Measurements from ENCODE around the gene RIPK4.
"Not testable (repeated sequence)": the region's sequence is repeated elsewhere in the genome, so short reads cannot be mapped to it uniquely, and the experiment has no call there.

RIPK4 gene

GRCh38 chr21:41739936-41740335, 26.9 kb downstream of the RIPK4 start:
- no peak for DNase-seq (ENCODE audit: low read depth in 2 of 3, low spot score in 2 of 3)

- DNase-seq (ENCODE audit: low read depth in 2 of 3, low spot score in 2 of 3) = no peak
Observed at GRCh38 chr21:41739011-41739410, 27.8 kb downstream of the RIPK4 start.

DNA sequence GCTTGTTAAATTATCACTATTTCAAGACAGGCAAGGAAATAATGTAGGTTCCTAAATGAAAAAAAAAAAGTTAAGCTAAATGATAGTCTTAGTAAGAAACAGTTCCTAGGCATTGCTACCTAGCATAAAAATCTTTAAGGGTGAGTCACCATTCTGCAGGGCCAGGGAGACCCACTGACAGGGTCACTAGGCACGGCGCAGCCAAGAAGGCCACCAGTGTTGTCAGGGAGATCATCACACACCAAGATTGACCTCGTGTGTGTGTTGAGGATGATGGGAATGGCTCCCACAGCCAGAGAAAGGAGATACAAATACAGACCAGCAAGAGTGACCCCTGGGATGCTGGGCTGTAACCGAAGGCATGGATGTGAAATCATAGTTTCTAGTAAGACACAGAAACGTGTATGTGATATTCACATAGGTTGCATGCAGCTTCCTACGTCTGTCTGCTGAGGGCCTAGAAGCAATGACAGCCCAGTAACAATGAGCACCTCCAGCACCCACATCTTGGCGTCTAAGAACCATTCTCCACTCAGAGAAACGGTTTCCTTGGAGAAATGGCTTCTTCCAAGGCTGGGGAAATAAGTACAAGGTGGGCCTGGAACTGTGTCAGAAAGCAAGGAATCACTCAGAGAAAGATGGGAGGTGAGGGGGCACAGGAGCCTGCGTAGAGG, 29.1 kb downstream of the RIPK4 start:
- DNase-seq (ENCODE audit: low read depth in 2 of 3, low spot score in 2 of 3) = no peak

DNA sequence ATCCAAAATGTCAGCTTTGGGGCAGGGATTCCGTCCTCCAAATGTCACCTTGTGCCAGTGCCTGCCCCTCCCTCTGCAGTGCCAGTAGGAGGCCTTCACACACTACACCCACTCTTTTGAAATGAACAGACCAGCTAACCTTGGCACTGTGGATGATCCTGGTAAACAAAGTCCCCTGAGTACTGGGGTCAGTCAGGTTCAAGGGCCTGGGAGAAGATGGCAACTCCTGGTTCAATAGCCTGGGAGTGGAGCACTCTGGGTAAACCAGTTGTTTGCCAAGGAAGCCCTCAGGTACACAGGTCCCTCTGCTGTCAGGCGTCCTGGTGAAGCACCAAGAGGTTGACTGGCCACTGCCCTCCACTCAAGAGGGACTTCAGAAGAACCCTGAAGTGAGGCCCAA, 30.4 kb downstream of the RIPK4 start:
- DNase-seq (ENCODE audit: low read depth in 2 of 3, low spot score in 2 of 3) = no peak

DNA sequence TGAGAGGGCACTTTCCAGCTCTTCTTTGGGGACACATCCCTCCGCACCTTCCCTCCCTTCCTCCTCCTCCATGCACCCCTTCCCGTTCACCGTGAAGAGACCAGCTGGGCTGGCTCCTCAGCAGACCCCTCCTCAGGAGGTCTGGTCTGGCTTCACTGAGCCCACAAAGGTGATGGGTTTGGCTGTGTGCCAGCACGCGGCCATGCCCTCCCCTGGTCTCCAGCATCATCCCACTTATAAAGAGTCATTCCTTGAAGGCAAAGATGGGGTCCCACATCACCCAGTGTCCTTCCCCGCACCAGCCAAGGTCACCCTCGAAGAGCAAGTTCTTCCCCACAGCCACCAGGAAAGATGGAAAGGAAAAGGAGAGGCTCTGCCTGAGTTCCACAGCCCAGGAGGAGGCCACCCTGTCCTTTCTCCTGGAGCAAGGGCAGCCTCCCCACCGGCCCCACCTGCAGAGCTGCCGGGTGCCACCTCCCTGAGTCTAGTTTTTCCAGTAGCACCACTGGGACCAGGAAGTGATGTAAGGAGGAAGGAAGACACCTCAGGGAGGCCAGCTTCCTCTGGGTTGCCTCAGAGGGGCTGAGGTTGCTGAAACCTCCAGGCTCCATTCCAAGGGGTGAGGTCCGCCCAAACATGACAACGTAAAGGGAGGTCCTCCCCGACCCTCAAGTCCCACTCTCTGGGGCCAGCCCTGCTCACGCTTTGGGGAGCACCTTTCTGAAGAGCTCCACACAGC, 32.7 kb downstream of the RIPK4 start:
- no peak for DNase-seq (ENCODE audit: low read depth in 2 of 3, low spot score in 2 of 3)

DNA sequence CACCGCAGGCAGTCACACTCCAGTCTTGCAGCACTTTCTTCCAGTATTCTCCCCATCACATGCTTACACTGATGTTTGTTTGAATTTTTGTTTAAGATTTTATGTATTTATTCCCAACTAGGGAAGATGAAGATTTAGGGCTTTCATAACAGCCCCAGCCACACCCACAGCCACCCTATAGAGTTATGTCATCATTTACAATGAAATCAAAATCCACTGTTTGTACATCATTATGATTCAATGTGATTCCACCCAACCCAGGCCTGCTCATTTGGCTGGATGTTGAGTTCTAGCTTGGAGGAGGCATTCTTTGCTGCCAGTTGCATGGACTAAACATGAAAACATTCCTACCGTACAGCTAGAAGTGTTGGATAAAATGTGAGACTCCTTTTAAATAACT, 35.8 kb downstream of the RIPK4 start:
- DNase-seq (ENCODE audit: low read depth in 2 of 3, low spot score in 2 of 3) = no peak

DNA sequence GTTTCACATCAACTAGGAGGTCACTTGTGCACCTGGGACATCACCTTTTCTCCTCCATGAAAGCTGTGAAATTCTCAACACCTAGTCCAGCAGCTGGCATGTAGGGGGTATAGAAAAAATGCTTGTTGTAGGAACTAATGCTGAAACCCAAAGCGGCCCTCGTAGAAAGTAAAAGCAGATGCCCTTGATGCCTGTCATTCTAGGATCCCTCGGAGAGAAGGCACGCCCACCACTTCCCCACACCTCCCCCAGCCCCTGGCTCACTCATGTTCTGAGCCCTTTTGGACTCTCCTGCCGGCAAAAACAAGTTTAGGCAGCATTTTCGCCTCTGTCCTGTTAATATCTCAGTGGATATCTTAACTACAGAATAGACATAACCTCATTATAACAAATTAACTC, 36.5 kb downstream of the RIPK4 start:
- DNase-seq (ENCODE audit: low read depth in 2 of 3, low spot score in 2 of 3) = no peak

DNA sequence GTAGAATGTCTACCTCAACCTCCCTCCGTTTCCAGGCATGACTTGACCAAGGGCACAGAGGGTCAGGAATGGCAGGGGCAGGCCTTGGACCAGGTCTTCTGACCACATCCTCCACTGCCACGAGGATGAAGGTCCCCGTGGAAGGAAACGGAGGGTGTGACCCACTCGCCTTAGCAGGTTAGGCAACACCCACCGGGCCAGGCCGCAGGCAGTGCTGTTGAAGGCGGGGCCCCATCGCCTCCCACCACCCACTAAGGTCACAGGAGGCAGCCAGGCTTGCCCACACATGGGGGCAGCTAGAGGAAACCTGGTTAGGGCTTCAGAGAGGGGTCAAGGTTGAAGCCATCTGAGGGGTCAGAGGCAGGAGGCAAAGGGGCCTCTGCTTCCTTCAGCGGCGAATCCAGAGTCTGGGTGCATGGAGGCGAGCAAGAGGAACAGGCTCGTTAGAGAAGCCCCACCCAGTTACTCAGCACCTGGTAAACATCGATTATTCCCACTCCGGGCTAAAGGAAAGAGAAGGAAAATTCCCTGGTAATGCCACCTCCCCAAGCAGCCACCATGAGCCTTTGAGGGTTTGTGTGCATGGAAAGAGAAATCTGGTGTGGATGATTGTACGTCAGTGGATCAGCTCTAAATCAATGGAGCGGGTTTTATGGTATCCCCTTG, 37.0 kb downstream of the RIPK4 start:
- DNase-seq (ENCODE audit: low read depth in 2 of 3, low spot score in 2 of 3) = no peak

GRCh38 chr21:41727784-41728763, 38.8 kb downstream of the RIPK4 start:
- no peak for DNase-seq (ENCODE audit: low read depth in 2 of 3, low spot score in 2 of 3)

DNA sequence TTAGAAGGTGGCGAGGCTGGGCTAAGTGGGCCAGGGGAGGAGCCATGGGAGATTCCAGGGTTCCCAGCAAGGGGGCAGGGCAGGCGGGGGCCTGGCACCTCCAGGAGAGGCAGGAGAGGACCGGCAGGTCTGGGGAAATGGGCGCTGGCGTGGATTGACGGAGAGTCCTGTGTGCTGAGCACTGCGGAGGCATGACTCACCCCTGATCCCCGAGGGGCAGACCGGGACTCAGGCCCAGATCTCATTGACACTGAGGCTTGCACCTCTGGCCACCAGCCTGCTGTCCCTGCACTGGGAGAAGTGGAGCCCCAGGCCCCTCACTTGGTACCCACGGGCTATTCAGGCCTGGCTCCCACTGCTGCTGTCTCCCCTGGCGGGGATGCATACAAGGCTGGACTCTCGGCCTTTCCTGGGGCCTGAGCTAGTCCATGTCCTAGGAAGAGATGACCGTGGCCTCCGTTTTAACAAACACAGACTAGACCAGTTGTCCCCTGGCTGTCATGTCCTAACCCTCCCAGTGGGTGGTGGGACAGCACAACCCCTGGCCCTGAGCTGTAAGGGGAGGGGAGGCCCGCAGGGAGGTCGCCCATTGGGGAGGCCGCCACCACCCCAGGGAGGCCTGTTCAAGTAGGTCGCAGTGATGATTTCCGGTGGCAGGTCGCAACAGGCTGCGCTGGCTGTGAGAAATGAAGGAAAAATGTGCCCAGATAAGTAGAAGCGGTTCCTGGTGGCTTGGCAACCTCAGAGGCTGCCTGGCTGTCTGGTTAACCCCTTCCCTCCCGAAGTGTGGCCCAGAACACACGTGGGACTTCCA, 39.7 kb downstream of the RIPK4 start:
- DNase-seq (ENCODE audit: low read depth in 2 of 3, low spot score in 2 of 3) = no peak

- DNase-seq (ENCODE audit: low read depth in 2 of 3, low spot score in 2 of 3) = no peak
Observed at GRCh38 chr21:41726630-41726969, 40.3 kb downstream of the RIPK4 start.

GRCh38 chr21:41726058-41726558, 40.7 kb downstream of the RIPK4 start:
- no peak for DNase-seq (ENCODE audit: low read depth in 2 of 3, low spot score in 2 of 3)

GRCh38 chr21:41725421-41726031, 41.3 kb downstream of the RIPK4 start:
- DNase-seq (ENCODE audit: low read depth in 2 of 3, low spot score in 2 of 3) = no peak

DNA sequence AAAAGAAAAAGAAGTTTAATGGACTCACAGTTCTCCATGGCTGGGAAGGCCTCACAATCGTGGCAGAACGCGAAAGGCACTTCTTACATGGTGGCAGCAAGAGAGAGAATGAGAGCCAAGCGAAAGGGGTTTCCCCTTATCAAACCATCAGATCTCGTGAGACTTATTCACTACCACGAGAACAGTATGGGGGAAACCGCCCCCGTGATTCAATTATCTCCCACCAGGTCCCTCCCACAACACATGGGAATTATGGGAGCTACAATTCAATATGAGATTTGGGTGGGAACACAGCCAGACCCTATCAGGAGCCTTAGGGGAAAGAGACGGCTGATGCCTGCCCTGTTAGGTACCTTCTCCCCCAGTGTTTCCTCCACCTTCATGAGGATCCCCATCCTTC, 43.0 kb downstream of the RIPK4 start:
- DNase-seq (ENCODE audit: low read depth in 2 of 3, low spot score in 2 of 3) = not testable (repeated sequence)

GRCh38 chr21:41722052-41723018, 44.5 kb downstream of the RIPK4 start:
- no peak for DNase-seq (ENCODE audit: low read depth in 2 of 3, low spot score in 2 of 3)

DNA sequence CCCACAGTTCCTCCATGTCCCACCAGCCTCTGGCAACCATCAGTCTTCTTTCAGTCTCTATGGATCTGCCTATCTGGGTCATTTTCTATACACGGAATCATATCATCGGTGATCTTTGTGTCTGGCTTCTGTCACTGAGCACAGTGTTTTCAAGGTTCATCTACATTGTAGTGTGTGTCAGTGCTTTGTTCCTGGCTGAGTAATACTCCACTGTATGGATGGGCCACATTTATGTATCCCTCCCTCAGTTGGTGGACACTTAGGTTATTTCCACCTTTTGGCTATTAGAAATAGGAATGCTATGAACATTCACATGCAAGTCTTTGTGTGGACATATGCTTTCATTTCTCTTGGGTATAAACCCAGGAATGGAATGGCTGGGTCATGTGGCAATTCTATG, 46.6 kb downstream of the RIPK4 start:
- DNase-seq (ENCODE audit: low read depth in 2 of 3, low spot score in 2 of 3) = no peak

- no peak for DNase-seq (ENCODE audit: low read depth in 2 of 3, low spot score in 2 of 3)
Observed at GRCh38 chr21:41719691-41720090, 47.2 kb downstream of the RIPK4 start.

DNA sequence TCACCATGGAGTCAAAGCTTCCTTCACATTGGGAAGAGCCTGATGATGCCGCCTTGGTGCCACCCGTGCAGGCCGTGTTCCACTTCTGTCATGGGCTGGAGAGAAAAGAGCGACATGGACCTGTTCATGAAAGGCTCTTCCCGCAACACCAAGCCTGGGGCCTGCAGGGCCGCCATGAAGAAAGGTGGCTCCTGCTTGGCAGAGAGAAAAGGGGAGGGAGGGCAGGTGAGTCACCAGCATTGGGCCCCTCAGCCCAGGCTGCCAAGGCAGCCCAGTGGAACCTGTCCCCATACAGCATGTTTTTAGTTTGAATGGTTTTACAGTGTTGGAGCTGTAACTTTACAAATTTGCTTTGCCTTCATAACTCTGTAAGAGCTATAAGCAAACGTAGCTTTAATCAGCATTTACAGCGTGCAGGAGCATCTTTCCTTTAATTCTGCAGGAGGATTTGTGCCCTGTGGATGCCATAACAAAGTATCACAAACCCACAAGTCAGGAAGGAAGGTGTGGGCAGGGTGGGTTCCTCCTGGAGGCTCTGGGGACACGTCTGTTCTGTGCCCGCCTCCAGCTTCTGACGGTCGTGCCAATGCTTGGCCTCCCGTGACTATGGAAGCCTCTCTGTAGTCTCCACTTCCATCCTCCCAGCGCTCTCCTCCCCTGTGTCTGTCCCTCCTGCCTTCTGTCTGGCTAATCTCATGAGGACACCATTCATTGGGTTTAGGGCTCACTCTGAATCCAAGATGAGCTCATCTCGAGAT, 49.1 kb downstream of the RIPK4 start:
- no peak for DNase-seq (ENCODE audit: low read depth in 2 of 3, low spot score in 2 of 3)

Data from activated CD8-positive, alpha-beta memory T cell treated with anti-CD3 and anti-CD28 coated beads for 48 hours (primary cell).